SU-DHL-6 (cell line): ENCODE data around the gene OSBPL2.

ENCODE experiments used
- EZH2phosphoT487 ChIP-seq: fragments of 200-600 bp; sonication (generic), shearing (Covaris generic); conservative IDR thresholded peaks from 2 replicates; pipeline ENCODE4 v1.6.1; 2018; ENCODE audit warnings: mild to moderate bottlenecking, antibody characterized with exemption, low read length, moderate library complexity, mixed read lengths
- TF ChIP-seq, protein P1 (sequence below): fragments of 200-600 bp; sonication (generic); IDR thresholded peaks from one replicate; pipeline ENCODE4 v1.5.1; 2017; ENCODE audit warnings: antibody characterized with exemption, mild to moderate bottlenecking, low read length, moderate library complexity; ENCODE audit not compliant: insufficient read depth, poor library complexity, severe bottlenecking

DNA sequence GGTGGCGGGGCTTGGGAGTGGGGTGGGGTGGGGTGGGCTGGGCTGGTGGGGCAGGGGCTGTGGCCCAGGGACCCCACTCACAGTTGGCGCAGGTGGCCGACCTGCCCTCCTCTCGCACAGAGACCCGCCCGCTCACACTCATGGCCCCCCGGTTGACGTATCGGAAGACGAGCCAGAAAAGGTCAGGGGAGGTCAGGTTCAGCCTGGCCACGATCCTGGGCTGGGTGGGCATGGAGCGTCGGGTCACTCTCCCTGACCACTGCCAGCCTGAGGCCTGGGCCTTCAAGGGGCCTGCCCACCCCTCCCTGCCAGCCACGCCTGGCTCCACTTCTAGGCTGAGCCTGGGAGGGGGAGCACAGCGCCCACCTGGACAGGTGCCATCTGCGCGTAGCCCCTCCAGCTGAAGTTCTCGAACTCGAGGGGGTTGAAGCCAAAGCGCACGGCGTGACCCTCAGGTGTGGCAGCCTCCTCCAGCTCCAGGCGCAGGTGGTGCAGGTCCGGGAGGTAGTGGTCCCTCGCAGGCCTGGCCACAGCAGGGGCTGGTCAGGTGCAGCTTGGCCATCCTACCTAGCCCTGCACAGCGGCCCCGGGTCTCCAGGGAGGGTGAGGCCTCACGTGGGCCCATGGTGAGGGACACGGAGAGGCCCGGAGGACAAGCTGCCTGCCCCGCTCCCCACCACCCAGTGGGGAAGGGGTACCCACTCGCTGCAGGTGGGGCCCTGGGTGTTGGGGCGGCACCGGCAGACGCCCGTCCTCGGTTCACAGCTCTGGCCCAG lies 95.7 kb downstream of the OSBPL2 start:
- TF ChIP-seq, protein P1, sequence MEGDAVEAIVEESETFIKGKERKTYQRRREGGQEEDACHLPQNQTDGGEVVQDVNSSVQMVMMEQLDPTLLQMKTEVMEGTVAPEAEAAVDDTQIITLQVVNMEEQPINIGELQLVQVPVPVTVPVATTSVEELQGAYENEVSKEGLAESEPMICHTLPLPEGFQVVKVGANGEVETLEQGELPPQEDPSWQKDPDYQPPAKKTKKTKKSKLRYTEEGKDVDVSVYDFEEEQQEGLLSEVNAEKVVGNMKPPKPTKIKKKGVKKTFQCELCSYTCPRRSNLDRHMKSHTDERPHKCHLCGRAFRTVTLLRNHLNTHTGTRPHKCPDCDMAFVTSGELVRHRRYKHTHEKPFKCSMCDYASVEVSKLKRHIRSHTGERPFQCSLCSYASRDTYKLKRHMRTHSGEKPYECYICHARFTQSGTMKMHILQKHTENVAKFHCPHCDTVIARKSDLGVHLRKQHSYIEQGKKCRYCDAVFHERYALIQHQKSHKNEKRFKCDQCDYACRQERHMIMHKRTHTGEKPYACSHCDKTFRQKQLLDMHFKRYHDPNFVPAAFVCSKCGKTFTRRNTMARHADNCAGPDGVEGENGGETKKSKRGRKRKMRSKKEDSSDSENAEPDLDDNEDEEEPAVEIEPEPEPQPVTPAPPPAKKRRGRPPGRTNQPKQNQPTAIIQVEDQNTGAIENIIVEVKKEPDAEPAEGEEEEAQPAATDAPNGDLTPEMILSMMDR = no peak
- no peak for TF ChIP-seq EZH2phosphoT487
